Kidney glomerular epithelial cell (primary cell): Measurements from ENCODE around the gene LIPG.
"Not testable (repeated sequence)": the region's sequence is repeated elsewhere in the genome, so short reads cannot be mapped to it uniquely, and the experiment has no call there.

Experiments used
- DNase-seq: peaks from one replicate; lab custom pipeline; 2025; lab: John Stamatoyannopoulos, UW

LIPG gene

DNA sequence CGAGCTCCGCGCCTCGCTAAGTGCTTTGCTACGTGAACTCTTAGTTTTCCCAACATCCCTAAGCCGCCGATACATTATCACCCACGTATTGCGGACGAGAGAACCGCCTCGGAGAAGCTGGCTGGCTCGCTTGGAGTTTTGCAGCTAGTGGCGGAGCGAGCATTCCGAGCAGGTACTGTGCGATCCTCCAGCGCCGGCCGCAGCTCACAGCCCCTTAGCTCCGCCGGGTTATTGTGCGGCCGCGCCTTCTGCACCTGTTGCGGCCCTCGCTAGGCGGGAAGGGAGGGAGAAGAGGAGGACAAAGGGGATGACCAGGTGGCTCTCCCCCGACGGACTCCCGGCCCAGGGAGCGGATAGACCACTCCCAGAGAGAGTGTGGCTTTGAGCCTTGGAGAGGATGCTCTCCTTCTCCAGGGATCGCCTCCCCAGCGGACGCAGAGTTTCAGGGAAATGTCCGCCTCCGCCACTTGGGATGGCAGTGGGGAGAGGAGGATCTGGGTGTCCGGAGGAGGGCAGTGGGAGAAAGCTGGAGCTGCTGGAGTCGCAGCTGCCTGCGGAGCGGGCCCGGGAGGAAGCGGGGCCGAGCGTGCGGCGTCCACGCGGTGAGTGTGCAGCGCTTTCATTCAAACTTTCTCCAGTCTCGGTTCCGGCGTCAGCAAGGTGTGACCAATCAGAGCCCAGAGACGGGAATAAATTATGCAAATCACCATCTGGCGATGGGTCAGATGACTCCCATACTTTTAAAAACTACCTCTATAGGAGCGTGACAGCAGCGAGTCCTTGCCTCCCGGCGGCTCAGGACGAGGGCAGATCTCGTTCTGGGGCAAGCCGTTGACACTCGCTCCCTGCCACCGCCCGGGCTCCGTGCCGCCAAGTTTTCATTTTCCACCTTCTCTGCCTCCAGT, at the start of gene LIPG:
Gene LIPG (plus strand): TSS at position 769 of the 905 bp plus-strand sequence. CDS start 252 bp downstream, outside the sequence.
- peak; percentile 67 for DNase-seq

DNA sequence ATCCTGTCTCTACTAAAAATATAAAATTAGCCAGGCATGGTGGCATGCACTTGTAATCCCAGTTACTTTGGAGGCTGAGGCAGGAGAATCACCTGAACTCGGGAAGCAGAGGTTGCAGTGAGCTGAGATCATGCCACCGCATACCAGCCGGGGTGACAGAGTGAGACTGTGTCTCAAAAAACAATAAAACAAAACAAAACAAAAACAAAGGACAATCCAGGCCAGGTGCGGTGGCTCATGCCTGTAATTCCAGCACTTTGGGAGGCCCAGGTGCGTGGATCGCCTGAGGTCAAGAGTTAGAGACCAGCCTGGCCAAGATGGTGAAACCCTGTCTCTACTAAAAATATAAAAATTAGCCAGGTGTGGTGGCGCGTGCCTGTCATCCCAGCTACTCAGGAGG, 49.0 kb upstream of the LIPG start:
- not testable (repeated sequence) for DNase-seq

DNA sequence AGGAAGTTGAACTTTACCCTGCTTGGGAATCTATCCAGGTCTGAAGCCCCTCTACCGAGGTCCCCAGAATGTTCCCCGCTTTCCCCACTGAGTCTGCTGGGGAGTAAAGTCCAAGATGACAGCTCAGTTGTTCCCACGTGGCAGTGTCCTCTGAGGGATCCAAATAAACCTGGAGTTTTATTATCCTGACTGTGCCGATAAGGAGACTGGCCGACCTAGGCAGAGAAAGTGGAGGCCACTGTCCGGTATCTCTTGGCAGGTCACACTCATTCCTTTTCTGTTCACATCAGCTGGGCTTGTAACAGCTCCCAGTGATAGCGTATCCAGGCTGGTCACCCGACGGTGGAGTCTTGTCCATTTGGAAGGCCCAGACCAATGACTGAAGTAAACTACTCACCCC, 47.3 kb upstream of the LIPG start:
- no peak for DNase-seq

DNA sequence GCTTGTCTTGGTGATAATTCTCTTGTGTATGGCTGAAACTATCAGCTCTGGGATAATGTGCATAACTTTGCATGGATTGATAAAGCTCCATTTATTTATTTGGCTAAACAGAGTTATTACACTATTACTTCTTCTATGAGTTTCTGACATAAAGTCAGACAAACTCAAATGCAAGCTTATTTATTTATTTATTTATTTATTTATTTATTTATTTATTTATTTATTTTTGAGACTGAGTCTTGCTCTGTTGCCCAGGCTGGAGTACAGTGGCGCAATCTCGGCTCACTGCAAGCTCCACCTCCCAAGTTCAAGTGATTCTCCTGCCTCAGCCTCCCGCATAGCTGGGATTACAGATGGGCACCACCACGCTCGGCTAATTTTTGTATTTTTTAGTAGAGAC, 46.9 kb upstream of the LIPG start:
- DNase-seq = not testable (repeated sequence)

DNA sequence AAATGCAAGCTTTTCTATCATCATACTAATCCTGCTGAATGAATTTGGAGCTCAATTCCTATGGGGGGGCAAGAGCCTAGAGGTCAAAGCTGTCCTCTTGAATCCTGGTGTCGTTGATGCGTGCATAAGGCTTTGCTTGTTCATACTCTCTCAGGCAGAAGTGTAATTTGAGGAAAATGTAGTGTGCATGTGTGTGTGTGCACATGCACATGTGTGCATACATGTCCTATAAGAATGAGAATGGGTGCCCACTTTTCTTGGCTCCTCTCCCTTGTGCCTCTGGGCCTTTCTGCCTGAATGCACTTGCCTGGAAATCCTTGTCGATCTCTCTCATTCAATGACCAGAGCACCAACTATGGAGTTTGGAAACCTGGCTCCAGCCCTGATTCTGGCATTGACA, 46.3 kb upstream of the LIPG start:
- no peak for DNase-seq

DNA sequence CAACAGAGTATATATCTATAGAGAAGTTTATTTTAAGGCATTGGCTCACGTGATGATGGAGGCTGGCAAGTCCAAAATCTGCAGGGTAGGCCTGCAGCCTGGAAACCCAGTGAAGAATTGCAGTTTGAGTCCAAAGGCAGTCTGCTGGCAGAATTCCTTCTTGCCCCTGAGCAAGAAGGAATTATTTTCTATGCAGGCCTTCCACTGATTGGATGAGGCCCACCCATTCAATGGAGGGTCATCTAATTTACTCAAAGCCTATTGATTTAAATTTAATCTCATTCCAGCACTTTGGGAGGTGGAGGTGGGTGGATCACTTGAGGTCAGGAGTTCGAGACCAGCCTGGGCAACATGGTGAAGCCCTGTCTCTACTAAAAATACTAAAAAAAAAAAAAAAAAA, 44.4 kb upstream of the LIPG start:
- no peak for DNase-seq

DNA sequence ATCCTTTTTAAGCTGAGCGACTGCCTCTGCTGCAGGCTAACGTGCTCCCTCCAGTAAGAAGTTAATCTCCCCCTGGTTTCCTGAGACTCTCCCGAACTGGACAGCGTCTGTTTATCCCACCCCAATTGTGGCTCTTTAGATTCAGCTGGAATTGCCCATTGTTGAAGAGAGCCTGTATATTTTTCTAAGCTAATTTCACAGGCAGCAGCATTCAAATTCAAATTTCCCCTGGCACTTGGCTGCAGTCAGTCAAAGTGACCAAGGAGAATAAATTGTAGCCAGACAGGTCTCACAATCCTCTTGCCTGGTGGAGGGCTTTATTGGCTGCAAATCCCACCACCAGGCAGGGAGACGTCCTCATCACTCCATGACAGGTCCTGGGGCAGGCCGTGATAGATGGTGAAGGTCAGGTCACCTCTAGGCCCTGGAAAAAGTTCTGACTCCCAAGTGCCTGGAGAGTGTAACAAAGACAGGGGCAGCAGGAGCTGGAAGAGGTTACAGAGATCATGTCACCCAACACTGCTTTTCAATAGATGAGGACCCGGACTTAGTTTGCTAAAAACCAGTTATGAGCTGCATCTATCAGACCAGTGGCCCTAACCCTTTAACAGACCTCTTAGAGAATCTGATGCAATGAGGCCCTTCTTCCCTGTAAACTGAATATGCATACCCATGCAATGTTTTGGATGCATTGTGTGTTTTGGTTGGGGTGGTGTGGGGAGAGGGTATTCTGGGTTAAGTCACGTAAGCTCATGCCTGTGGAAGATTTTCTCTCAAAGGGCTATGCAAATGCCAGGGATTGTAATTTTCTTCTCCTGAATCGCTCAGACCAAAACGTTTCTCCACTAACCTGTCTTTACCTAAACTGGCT, 42.5 kb upstream of the LIPG start:
- DNase-seq = no peak

DNA sequence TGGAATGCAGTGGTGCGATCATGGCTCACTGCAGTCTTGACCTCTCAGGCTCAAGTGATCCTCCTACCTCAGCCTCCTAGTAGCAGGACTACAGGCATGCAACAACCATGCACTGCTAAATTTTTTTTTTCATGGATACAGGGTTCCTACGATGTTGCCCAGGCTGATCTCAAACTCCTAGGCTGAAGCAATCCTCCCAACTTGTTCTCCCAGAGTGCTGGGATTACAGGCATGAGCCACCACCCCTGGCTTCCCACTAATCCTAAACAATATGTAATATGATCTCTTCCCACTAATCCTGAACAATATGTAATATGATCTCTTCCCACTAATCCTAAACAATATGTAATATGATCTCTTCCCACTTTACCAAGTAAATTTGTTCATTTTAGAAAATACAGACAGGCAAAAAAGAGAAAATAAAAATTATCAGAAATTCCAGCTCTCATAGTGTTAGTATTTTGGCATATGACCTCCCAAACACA, 41.2 kb upstream of the LIPG start:
- no peak for DNase-seq

DNA sequence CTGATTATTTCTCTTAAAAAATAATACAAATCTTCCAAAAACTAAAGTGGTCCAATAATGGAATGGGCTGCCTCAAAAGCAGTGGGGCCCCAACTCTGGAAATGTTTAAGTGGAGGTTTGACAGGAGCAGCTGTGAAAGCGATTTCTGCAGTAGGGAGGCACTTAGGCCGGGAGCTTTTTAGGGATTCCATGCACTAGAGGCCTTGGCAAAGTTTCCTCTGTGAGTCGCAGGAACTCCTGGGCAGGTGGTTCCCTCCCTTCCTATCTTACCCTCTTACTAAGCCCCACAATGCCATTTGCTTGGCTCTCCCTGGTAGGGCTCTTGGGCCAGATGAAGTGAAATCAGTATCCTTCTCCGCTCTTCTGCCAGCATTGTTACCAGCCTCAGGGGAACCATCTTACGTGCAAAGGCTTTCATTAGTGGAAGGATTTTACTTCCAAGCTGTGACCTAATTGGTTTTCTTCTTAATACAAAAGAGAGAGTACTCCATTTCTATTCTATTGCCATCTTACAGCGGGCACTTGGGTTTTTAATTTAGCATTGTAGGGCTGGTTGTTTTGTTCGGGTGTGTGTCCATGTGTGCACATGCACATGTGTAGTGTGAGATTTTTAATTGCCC, 40.5 kb upstream of the LIPG start:
- DNase-seq = no peak

DNA sequence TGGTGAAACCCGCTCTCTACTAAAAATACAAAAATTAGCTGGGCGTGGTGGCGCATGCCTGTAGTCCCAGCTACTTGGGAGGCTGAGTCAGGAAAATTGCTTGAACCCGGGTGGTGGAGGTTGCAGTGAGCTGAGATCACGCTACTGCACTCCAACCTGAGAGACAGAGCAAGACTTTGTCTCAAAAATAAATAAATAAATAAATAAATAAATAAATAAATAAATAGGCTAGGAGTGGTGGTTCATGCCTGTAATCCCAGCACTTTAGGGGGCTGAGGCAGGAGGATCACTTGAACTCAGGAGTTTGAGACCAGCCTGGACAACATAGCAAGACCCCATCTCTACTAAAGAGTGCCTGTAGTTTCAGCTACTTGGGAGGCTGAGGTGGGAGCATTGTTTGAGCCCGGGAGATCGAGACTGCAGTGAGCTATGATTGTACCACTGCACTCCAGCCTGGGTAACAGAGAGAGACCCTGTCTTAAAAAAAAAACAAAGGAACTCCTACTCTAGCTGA, 38.2 kb upstream of the LIPG start:
- not testable (repeated sequence) for DNase-seq

DNA sequence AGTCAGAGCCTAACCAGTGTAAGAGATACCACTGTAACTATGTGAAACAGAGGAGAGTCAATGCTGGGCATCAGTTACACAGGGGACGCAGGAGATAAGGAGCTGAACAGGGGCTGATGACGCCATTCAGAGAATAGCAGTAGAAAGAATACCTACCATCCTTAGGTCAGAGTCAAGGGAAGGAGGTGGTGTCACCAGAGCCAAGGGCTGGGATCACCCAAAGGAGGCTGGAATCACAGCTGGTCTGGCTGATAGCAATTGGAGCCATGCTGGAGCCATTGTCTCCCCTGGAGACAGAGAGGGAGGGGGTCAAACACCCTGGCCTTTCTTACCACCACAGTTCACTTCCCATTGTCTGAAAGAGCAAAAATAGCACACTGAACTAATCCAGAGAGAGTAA, 37.5 kb upstream of the LIPG start:
- no peak for DNase-seq

DNA sequence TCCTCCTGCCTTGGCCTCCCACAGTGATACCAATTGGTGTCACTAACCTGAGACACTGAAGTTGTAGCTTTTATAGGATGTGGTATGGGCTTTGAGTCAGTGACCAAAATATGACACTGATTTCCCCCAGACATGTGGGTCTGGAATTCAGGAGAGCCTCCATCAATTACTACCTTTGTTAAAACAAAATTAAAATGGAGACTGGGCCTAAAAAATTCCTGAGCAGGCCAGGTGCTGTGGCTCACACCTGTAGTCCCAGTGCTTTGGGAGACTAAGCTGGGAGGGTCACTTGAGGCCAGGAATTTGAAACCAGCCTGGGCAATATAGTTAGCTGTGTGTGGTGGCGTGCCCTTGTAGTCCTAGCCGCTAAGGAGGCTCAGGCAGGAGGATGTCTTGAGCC, 36.9 kb upstream of the LIPG start:
- no peak for DNase-seq

DNA sequence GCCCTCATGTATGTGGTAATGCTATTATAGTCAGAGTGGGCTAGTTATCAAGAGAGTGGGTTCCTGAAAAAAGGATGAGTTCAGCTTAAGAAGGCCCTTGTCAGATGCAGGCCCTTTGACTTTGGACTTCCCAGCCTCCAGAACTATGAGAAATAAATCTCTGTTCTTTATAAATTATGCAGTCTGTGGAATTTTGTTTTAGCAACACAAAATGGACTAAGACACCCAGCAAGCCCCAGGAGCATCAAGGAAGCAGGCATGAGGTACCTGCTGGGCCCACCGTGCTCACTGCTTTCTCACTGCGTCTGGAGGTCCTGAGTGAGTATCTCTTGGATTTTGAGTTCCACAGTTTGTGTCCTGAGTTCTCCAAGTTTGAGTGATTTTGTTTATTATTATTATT, 35.9 kb upstream of the LIPG start:
- DNase-seq = no peak

DNA sequence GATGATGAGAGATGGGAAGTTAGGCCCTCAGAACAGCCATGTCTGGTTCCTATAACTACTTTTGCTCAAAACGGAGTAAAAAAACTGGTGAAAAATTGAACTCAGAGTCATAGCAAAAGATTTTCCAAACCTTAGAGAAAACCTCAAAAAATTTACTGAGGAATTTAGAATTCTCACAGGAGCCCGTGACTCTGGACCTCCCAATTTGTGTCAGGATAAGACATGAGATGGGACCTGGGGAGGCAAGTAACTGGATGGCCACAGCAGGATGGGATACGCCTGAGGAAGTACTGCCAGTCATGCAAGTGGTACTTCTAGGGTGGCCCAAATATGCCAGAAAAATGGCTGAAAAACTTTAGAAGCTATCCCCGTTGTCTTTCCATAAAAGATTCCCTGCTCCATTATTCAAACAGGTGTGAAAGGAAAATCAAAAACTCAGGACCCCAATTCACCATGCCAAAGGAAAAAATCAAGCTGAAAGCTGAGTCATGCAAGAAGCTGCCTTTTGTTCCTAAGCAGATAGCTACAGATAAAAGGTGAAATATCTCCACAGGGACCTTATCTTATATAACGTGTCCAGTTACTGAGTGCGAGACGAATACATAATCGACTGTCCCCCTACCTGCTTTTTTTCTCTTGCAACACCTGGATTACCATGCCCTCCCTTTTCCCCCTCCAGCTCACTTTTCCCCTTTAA, 34.1 kb upstream of the LIPG start:
- DNase-seq = no peak

DNA sequence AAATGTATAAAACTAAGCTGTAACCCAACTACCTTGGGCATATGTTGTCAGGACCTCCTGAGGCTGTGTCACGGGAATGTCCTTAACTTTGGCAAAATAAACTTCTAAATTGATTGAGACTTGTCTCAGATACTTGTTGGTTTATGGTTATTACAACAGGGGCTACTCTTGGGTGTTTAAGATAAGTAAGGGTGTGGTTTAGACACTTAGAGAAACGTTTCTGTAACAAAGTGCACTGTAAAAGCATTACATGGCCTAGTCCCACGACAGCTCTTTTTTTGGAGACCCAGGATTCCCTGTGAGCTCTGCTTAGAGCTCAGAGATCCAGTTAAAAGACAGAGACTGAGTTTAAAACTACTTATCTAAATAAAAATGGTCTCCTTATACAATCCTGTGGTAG, 32.3 kb upstream of the LIPG start:
- no peak for DNase-seq

DNA sequence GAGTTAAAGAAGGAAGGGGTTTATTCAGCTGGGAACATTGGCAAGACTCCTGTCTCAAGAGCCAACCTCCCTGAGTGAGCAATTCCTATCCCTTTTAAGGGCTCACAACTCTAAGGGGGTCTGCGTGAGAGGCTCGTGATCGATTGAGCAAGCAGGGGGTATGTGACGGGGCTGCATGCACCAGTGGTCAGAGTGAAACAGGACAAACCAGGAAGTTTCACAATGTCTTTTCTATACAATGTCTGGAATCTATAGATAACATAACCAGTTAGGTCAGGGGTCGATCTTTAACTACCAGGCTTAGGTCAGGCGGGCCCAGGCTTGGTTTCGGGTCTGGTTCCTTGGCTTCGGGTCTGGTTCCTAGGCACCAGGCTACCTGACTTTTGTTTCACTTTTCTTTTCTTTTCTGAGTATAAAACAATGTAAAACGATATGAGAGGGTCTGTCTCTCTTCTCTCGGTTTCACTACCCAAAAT, 30.1 kb upstream of the LIPG start:
- DNase-seq = no peak

DNA sequence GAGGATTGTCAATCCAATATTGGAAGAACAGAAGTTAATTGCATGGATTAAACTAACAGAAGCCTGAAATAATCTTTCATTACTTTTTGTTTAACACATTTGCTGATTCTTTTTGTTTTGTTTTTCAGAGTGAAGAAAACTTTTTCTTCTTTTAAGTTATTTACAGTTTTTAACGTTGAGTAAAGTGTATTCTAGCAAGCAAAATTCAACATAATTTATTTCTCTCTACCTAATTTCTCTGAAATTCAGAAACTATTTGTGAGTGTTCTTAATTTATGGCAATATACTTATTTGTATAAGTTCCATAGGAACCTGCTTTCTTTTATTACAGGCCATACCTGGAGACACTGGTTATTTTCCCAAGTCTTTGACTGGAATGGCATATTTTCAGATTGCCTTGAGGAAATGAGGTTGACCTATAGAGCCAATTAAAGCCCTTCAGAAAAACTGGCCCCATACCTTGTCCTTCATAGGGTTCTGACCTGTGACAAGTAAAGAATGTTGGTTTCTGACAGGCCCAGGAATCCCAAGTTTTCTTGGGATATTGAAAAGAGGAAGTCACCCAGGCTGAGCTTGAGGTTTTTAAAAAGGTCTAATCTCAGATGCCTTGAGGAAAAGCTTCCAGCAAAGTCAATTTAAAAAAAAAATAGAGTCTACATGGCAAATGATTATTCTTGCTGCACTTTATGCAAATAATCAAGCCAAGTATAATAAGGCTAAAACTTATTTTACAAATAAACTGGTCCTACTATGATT, 26.8 kb upstream of the LIPG start:
- no peak for DNase-seq

DNA sequence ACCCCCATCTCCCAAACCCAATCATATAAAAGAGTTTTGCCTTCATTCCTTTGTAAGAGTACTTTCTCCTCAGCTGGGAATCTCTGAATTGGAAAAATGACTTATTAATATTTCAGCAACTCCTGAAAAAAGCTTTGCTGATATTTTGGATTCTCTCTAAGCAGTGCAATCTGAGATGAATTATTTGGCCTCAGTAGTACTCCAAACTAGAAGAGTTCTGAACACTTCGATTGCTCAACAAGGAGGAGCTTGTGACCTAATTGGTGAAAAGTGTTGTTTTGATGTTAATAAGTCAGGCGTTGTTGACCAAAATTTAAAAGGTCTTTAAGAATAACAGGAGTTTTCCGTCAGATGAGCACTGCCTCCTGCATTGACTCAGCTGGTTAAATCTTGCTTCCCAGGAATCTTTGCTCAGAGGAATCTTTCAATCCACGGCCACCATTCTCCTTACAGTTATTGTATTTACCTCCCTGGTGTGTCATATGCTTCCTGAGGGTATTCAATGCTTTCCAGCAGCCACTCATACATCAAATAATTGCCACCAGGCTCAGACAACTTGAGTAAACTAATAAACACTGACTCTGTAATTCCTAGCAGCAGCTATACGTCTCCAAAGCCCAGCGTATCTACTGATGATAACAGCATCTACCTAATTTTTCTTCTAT, 24.5 kb upstream of the LIPG start:
- no peak for DNase-seq

DNA sequence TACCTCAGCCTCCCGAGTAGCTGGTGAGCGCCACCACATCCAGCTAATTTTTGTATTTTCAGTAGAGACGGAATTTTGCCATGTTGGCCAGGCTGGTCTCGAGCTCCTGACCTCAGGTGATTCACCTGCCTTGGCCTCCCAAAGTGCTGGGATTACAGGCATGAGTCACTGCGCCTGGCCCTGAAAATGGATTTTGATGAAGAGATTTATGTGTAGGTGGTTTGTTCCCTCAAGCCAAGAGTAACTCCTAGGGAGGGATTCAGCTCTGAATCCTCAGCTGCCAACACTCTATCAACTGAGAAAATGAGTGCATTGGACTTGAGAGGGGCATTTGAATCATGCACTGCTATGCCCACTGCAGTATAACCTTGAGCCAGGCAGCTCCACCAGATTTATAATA, 17.5 kb upstream of the LIPG start:
- DNase-seq = no peak

DNA sequence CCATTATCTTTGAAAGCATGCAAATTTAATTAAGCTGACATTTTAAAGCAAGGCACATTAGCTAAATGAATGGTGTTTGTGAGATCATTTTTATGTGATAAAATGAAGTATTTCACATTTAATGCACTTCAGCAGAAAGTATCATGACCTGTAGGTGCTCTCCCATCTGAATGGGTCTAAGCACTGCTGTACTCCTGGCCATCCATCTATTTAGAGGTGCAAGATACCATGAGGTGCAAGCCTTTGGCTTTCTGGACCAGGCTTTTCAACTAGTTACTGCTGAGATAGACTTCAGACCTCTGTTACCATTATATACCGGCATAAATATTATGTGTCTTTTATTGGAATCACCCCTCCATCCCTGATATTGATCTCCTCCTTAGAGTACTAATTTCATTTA, 15.6 kb upstream of the LIPG start:
- no peak for DNase-seq
